HG03460 (cell line): ENCODE data around the gene PCDHA13.
"Not testable (repeated sequence)": the region's sequence is repeated elsewhere in the genome, so short reads cannot be mapped to it uniquely, and the experiment has no call there.

Source experiments
- ATAC-seq: cut with Tn5 transposase; IDR thresholded peaks from one replicate; pipeline ENCODE4 v1.9.1; 2021; ENCODE audit not compliant: unreplicated experiment

Gene PCDHA13

GRCh38 chr5:140870221-140871201, 11.4 kb upstream of the PCDHA13 start:
- ATAC-seq: no peak

- ATAC-seq: no peak
These were observed 6.5 kb upstream of the PCDHA13 start, which contains the start of gene PCDHA12 for GRCh38 chr5:140875085-140876065. Gene PCDHA12 (plus strand): TSS chr5:140875308. CDS start chr5:140875473, 165 bp downstream.

GRCh38 chr5:140876541-140877261, 5.2 kb upstream of the PCDHA13 start:
- not testable (repeated sequence) for ATAC-seq

GRCh38 chr5:140877262-140877581, 4.7 kb upstream of the PCDHA13 start:
- no peak for ATAC-seq

GRCh38 chr5:140882591-140882899, 621 bp downstream of the PCDHA13 start:
- no peak for ATAC-seq

- ATAC-seq: no peak
These were observed 1.4 kb downstream of the PCDHA13 start for GRCh38 chr5:140883373-140883772.

- ATAC-seq: no peak
These were observed 2.2 kb downstream of the PCDHA13 start for GRCh38 chr5:140883927-140884697.

GRCh38 chr5:140916325-140916724, 34.4 kb downstream of the PCDHA13 start:
- no peak for ATAC-seq

GRCh38 chr5:140923601-140924000, 41.7 kb downstream of the PCDHA13 start:
- ATAC-seq: no peak

- ATAC-seq: no peak
These were observed 44.0 kb downstream of the PCDHA13 start, which contains the start of gene PCDHAC1 for GRCh38 chr5:140925806-140926442. Gene PCDHAC1 (plus strand): TSS chr5:140926299. CDS start chr5:140926893, 594 bp downstream.

- ATAC-seq: no peak
These were observed 44.7 kb downstream of the PCDHA13 start for GRCh38 chr5:140926443-140927227.

- no peak for ATAC-seq
These were observed 45.3 kb downstream of the PCDHA13 start for GRCh38 chr5:140927228-140927573.
